Neuron (in vitro differentiated cells): ENCODE measurements around the gene YAE1.
"Not testable (repeated sequence)": the region's sequence is repeated elsewhere in the genome, so short reads cannot be mapped to it uniquely, and the experiment has no call there.

Experiments
- H2AFZ ChIP-seq: one replicate; pipeline ENCODE4 v1.6.1; 2013; ENCODE audit warnings: low read depth, mild to moderate bottlenecking, inconsistent platforms, low read length, moderate library complexity
- H3K27me3 ChIP-seq: one replicate; pipeline ENCODE4 v1.6.1; 2013; ENCODE audit warnings: low read length; ENCODE audit not compliant: insufficient read depth
- H3K36me3 ChIP-seq: one replicate; pipeline ENCODE4 v1.6.1; 2013; ENCODE audit warnings: low read length; ENCODE audit not compliant: insufficient read depth
- H3K4me1 ChIP-seq: one replicate; pipeline ENCODE4 v1.6.1; 2013; ENCODE audit warnings: low read length; ENCODE audit not compliant: insufficient read depth
- H3K4me3 ChIP-seq: 2 replicates; pipeline ENCODE4 v1.5.1; 2013; ENCODE audit warnings: mild to moderate bottlenecking, low read length, moderate library complexity
- H3K9me3 ChIP-seq: one replicate; pipeline ENCODE4 v1.6.1; 2013; ENCODE audit warnings: low read length

The YAE1 gene

DNA sequence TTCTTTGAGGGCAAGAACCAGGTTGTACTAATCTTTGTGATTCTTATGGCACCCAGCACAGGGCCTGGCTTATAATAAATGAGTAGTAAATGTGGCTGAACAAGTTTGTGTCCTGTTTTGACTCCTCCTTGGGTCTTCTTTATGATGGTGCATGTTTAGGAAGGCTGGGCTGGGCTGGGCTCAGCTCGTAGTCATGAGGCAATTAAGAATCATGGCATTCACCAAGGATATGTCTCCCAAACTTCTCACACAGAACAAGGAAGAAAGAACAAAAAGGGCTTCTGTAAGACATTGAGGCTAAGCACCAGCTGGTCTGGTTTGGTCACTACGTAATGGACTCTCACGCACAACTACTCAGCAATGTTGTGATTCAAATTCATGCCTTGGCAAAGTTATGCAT lies 30.5 kb upstream of the YAE1 start:
- peaks cover 3% of the 10 kb centered on the region for H3K4me1 ChIP-seq
- H3K9me3 ChIP-seq = no peaks in the 10 kb centered on the region
- no peaks in the 10 kb centered on the region for H3K36me3 ChIP-seq
- no peak overlapping the region for H3K4me3 ChIP-seq
- H2AFZ ChIP-seq = no peak overlapping the region
- no peaks in the 10 kb centered on the region for H3K27me3 ChIP-seq

DNA sequence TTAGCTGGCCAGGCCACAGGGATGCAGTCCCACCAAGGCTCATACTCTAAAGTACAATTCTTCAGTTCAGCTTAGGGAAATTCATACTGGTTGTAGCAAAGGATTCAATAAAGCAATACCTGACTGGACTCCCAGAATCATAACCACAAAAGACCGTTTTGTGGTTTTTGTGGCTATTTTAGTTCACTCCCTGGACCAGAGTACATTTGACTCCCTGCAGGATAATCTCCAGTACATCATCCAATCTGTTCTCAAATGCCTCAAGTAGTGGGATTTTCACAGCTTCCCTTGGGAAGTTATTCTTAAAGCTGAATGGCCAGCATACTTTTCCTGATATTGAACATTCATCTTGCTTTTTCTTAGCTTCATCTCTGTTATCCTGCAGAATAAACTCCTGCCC lies 29.3 kb upstream of the YAE1 start:
- Histone ChIP-seq H3K9me3 (no peaks in the 10 kb centered on the region), H3K4me3 (no peak overlapping the region), H3K4me1 (no peaks in the 10 kb centered on the region), H3K27me3 (no peaks in the 10 kb centered on the region), H3K36me3 (no peaks in the 10 kb centered on the region), H2AFZ (no peak overlapping the region)

DNA sequence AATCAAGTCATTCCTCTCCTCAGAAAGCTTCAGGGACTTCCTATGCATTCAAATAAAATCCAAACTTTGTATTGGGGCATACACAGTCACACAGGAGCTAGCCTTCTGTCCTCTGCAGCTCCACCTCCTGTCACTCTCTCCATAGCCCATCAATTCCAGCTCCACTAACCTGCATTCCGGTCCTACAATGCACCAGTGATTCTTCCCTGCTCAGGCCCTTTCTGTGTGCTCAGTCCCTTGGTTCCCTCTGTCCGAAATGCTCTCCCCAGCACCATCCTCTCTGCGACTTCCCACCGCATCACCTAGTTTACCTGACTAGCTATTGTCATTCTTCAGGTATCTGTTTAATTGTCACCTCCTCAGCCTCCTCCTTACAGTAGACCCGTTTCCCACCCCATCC lies 26.4 kb upstream of the YAE1 start:
- no peak overlapping the region for H2AFZ ChIP-seq
- no peak overlapping the region for H3K4me3 ChIP-seq
- H3K27me3 ChIP-seq = peaks cover 3% of the 10 kb centered on the region
- no peaks in the 10 kb centered on the region for H3K9me3 ChIP-seq
- H3K4me1 ChIP-seq = no peaks in the 10 kb centered on the region
- no peaks in the 10 kb centered on the region for H3K36me3 ChIP-seq

DNA sequence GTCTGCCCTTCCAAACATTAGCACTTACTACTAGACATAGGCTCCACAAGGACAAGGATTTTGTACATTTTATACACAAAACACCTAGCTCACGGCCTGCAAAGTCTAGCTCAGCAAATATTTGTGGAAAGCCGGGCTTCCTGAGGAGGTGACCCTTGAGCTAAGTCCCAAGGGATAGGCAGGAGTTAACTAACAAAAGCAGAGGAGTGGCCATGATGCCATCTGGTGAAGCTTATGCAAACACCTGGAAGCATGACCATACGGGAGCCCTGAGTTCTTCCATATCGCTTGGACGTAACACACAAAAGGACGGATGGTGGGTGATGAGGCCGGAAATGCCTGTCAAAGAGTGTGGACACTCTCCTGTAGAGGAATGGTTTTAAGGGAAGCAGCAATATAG lies 25.9 kb upstream of the YAE1 start:
- Histone ChIP-seq H3K4me3 (no peak overlapping the region), H2AFZ (no peak overlapping the region), H3K36me3 (no peaks in the 10 kb centered on the region), H3K4me1 (no peaks in the 10 kb centered on the region), H3K27me3 (peaks cover 3% of the 10 kb centered on the region), H3K9me3 (no peaks in the 10 kb centered on the region)

DNA sequence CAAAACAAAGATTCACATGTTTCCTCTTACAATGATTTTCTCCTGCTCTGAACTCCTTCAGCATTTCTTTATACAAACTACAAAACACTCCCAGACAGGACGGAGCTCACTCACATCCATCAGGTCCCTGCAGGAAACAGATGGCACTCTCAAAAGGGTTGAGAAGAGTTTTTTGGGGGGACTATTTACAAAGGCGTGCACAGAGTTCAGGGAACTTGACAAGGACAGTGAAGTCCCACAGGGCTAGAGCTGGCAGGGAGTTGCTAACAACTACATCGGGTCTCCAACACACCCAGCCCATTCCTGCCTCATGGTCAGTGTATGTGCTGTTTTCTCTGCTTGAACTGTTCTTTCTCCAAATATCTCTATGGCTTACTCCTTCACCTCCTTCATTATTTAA lies 24.7 kb upstream of the YAE1 start:
- Histone ChIP-seq H3K36me3 (no peaks in the 10 kb centered on the region), H3K9me3 (no peaks in the 10 kb centered on the region), H3K4me3 (no peak overlapping the region), H3K4me1 (no peaks in the 10 kb centered on the region), H3K27me3 (peaks cover 3% of the 10 kb centered on the region), H2AFZ (no peak overlapping the region)

DNA sequence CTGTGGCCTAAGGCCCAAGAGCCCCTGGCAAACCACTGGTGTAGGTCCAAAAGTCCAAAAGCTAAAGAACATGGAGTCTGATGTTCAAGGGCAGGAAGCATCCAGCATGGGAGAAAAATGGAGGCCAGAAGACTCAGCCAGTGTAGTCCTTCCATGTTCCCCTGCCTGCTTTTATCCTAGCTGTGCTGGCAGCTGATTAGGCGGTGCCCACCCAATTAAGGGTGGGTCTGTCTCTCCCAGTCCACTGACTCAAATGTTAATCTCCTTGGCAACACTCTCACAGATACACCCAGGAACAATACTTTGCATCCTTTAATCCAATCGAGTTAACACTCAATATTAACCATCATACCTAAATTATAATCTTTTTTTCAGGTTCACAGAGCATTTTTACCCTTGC lies 21.4 kb upstream of the YAE1 start:
- not testable (repeated sequence) for H3K4me1 ChIP-seq, H3K36me3 ChIP-seq, H2AFZ ChIP-seq, H3K9me3 ChIP-seq, H3K4me3 ChIP-seq, H3K27me3 ChIP-seq

DNA sequence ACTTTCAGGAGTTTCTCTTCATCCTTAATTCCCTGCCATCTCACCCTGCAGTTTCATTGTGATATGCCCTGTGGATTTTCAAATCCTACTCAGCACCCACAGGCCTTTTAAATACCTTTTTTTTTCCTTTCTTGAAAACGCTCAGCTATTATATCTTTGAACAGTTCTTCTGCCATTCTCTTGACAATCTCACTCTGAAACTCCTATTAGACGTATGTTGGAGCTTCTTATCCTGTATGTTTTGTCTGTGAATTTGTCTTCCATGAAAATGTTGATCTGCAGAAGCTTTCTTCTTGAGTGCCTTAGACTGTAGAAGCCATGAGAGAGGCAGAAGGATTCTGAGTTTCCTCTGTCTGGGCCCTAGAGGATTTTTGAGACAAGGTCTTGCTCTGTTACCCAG lies 18.9 kb upstream of the YAE1 start:
- Histone ChIP-seq H3K27me3 (peaks cover 3% of the 10 kb centered on the region), H3K36me3 (no peaks in the 10 kb centered on the region), H3K4me1 (no peaks in the 10 kb centered on the region), H2AFZ (no peak overlapping the region), H3K4me3 (no peak overlapping the region), H3K9me3 (peaks cover 6% of the 10 kb centered on the region)

DNA sequence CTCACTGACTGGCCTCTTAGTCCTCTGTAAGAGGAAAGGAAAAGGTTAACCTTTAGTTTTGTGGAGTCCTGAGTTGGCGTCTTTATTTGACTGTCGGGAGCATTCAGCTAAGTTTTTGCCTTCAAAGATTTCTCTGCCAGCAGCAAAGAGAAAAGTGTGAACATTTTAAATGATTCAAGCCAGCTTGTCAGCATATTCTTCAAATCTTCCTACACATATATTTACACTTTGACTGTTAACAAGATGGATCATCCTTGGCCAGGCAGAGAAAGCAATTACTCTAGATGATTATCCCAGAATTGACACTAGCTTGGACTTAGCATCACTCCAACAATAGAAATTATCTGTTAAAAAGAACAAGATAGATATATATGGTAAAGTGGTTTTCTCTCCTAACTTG lies 15.8 kb upstream of the YAE1 start:
- peaks cover 6% of the 10 kb centered on the region for H3K9me3 ChIP-seq
- no peak overlapping the region for H2AFZ ChIP-seq
- H3K4me1 ChIP-seq = no peaks in the 10 kb centered on the region
- no peak overlapping the region for H3K4me3 ChIP-seq
- H3K27me3 ChIP-seq = no peaks in the 10 kb centered on the region
- no peaks in the 10 kb centered on the region for H3K36me3 ChIP-seq

DNA sequence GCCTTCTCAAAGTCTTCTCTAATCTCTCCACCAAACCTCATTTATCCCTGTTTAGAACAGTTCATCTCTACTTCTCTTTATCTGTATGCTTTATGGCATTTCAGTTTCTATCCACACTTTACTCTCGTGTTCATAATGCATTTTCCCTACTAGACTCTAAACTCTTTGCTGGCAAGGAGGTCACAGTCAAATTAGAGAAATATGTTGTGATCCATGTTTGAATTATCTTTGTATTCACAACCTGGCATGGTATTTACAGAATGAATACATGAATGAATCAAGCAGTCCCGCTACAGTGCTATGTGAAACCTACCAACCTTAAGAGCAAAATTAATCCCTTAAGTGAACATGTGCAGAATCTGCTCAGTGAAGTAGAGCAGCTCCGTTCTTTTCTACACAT lies 12.8 kb upstream of the YAE1 start:
- H3K4me1 ChIP-seq = no peaks in the 10 kb centered on the region

DNA sequence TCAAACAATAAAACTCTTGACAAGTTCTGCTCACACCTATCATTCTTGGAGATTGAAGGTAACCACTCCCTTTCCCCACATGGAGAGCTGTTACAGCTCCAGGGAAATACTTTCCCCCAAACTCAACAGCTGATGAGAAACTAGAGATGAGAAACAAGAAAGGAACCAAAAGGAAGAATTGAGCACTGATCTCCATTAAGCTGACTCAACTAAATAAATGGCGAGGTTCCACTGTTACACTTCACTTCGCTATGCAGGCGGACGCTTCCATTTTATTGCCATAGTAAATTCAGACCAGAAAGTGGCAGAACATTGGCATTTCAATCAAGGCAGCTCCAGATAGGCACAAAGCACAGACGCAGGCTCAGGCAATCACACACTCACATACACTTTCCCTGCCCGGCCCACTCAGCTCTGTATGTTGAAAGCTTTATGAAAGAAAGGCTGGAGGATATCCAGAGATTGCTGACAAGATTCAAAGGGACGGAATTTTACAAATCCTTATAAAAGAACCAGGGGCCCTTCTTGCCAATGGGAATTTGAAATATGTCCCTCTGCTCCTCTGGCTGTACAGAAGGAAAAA lies 11.5 kb upstream of the YAE1 start:
- no peaks in the 10 kb centered on the region for H3K27me3 ChIP-seq
- no peaks in the 10 kb centered on the region for H3K9me3 ChIP-seq
- no peaks in the 10 kb centered on the region for H3K36me3 ChIP-seq
- no peak overlapping the region for H3K4me3 ChIP-seq
- H2AFZ ChIP-seq = no peak overlapping the region
- no peaks in the 10 kb centered on the region for H3K4me1 ChIP-seq

More for the DNA sequence above, 12.8 kb upstream of the YAE1 start:
- no peak overlapping the region for H2AFZ ChIP-seq
- no peaks in the 10 kb centered on the region for H3K36me3 ChIP-seq
- H3K4me3 ChIP-seq = no peak overlapping the region
- H3K9me3 ChIP-seq = no peaks in the 10 kb centered on the region
- no peaks in the 10 kb centered on the region for H3K27me3 ChIP-seq

DNA sequence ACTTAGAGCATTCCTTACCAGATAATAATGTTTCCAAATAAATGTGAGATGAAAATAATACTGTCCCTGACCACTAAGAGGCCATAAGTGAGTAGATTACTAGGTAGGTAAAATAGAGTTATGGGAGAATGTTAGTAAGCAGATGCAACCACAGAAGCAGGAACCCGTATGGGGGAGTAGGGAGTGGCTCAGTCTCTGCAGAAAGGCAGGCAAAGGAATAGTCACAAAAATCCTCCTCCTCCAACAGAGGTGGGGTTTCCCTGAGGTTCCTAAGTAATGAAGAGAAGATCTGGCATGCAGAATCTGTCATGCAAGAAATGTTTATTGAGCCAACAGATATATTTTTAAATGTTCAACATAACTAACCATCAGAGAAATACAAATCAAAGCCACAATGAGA lies 9.0 kb upstream of the YAE1 start:
- Histone ChIP-seq H3K4me3 (no peak overlapping the region), H3K4me1 (peaks cover 12% of the 10 kb centered on the region), H3K36me3 (no peaks in the 10 kb centered on the region), H3K9me3 (no peaks in the 10 kb centered on the region), H3K27me3 (no peaks in the 10 kb centered on the region), H2AFZ (no peak overlapping the region)

DNA sequence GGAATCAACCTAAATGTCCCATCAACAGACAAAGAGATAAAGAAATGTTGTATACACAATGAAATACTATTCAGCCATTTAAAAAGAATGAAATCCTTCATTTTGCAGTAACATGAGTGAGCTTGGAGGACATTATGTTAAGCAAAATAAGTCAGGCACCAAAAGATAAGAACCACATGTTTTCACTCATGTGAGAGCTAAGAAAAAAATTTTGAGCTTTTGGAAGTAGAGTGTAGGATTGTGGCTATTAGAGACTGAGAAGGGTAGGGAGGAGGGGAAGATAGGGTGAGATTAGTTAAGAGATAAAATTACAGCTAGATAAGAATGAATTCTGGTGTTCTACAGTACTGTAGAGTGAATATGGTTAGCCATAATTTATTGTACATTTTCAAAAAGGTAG lies 8.3 kb upstream of the YAE1 start:
- no peaks in the 10 kb centered on the region for H3K9me3 ChIP-seq
- no peaks in the 10 kb centered on the region for H3K36me3 ChIP-seq
- no peak overlapping the region for H2AFZ ChIP-seq
- no peaks in the 10 kb centered on the region for H3K27me3 ChIP-seq
- H3K4me1 ChIP-seq = peaks cover 12% of the 10 kb centered on the region
- no peak overlapping the region for H3K4me3 ChIP-seq

DNA sequence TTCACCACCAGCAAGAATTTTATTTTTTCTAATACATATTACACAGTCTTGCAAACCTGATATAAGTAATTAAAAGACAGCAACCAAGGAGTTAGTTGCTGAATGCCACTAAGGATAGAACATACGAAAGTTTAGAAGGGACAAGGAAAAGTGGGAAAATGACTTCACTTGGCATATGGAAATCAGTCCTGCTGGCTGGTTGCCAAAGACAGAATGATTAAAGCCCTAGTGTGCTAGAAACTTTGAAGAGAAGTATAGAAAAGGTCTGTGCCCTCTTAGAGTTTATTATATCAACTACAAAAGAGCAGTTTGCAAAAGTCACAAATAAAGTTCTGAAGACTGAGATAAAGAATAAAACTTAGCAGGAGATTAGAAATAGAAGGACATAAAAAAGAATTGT lies 5.8 kb upstream of the YAE1 start:
- H3K4me3 ChIP-seq = no peak overlapping the region
- no peaks in the 10 kb centered on the region for H3K27me3 ChIP-seq
- H3K4me1 ChIP-seq = peaks cover 13% of the 10 kb centered on the region
- no peaks in the 10 kb centered on the region for H3K9me3 ChIP-seq
- no peak overlapping the region for H2AFZ ChIP-seq
- no peaks in the 10 kb centered on the region for H3K36me3 ChIP-seq

DNA sequence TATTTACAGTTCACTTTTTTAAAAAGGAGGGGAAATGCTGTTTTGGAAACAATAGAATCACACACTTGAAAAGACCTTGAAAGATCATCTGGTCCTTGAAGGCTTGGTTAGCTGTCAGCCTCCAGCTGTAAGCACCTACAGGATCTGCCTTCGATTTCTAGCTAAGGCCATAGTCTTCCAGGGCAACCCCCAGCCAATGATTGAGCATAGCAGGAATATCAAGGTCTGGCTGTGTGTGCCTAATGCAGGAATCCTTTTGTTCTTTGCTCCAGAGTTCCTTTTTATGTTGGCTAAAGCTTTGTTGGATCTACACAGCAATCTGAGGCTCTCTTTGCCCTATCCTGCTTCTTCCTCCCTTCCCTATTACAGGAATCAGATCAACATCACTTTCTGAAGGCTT lies 5.2 kb upstream of the YAE1 start:
- no peaks in the 10 kb centered on the region for H3K27me3 ChIP-seq
- no peak overlapping the region for H3K4me3 ChIP-seq
- H3K4me1 ChIP-seq = peaks cover 16% of the 10 kb centered on the region
- H3K9me3 ChIP-seq = no peaks in the 10 kb centered on the region
- H2AFZ ChIP-seq = no peak overlapping the region
- H3K36me3 ChIP-seq = no peaks in the 10 kb centered on the region
